ENCODE measurements around the gene RTL10.

- TF ChIP-seq CTCF (IDR thresholded peaks at IDR 0.05; ENCODE audit: insufficient read depth, low read length, poor library complexity, severe bottlenecking): no peak
- no peak for TF ChIP-seq EZH2phosphoT487 (conservative IDR thresholded peaks at IDR 0.05; ENCODE audit: low read length)
These were observed 1.1 kb upstream of the RTL10 start for GRCh38 chr22:19855504-19856409.
